IPS DF 6.9 (cell line): ENCODE data around the gene PTX4.
"Not testable (repeated sequence)": the region's sequence is repeated elsewhere in the genome, so short reads cannot be mapped to it uniquely, and the experiment has no call there.

Experiments
- DNase-seq: peaks from one replicate; pipeline ENCODE4 v3.0.0-alpha.2; 2013; ENCODE audit warnings: low read depth, low spot score
- H3K27ac ChIP-seq: one replicate; pipeline ENCODE4 v1.5.1; 2013; ENCODE audit warnings: low read length, control low read depth
- H3K27me3 ChIP-seq: 2 replicates; pipeline ENCODE4 v1.6.1; 2013; ENCODE audit warnings: mild to moderate bottlenecking, low read length; ENCODE audit not compliant: control insufficient read depth, insufficient read depth
- H3K36me3 ChIP-seq: 2 replicates; pipeline ENCODE4 v1.6.1; 2013; ENCODE audit warnings: low read length; ENCODE audit not compliant: control insufficient read depth, insufficient read depth
- H3K4me1 ChIP-seq: 2 replicates; pipeline ENCODE4 v1.6.1; 2013; ENCODE audit warnings: low read length; ENCODE audit not compliant: control insufficient read depth, insufficient read depth
- H3K4me3 ChIP-seq: 2 replicates; pipeline ENCODE4 v1.5.1; 2013; ENCODE audit warnings: mild to moderate bottlenecking, low read length
- H3K9me3 ChIP-seq: 2 replicates; pipeline ENCODE4 v1.6.1; 2013; ENCODE audit warnings: low read length, inconsistent platforms; ENCODE audit not compliant: control insufficient read depth, insufficient read depth
- WGBS: extraction: QIAGEN DNeasy Blood & Tissue Kit; methylation state at CpG from one replicate; pipeline ENCODE4 v1.1.7; 2013; ENCODE audit warnings: mixed read lengths, missing lambda C conversion rate; ENCODE audit not compliant: insufficient read length, insufficient coverage; 5-methylcytosine and 5-hydroxymethylcytosine counted together

The PTX4 gene

DNA sequence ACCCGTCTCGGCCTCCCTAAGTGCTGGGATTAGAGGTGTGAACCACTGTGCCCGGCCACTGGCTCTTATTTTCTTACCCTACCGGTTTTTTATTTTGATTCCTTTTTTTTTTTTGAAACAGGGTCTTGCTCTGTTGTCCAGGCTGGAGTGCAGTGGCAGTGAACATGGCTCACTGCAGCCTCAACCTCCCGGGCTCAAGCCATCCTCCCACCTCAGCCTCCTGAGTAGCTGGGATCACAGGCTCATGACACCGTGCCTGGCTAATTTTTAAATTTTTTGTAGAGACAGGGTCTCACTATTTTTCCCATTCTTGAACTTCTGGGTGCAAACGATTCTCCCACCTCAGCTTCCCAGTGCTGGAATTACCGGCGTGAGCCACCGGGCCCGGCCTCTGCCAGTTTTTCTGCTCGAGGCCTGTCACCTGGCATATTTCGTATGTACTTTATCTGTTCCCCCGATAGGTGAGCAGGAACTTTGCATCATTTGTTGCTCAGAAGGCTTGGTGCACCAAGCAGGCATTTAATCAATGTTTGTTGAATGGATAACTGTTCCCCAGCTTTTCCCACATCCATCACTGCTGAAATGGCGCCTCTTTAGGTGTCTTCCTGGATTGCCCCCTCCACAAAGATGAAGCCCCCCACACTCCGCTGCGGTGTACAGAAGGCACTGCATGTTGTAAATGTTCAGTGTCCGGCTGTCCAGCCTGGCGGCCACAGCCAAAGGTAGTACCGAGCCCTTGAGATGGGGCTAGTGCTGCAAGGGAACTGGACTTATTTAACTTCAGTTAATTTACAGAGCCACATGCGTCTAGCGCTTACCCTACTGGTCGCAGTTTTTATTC, 3.6 kb upstream of the PTX4 start:
- H3K4me1 ChIP-seq, result no peaks in the 10 kb centered on the region
- DNase-seq, result no peak
- peaks cover 25% of the 10 kb centered on the region for H3K36me3 ChIP-seq
- H3K4me3 ChIP-seq, result peak overlapping the region; percentile 54; the same call in 1 of the 2 replicates
- no peak overlapping the region for H3K27ac ChIP-seq
- H3K9me3 ChIP-seq, result no peaks in the 10 kb centered on the region
- no peaks in the 10 kb centered on the region for H3K27me3 ChIP-seq
- no CpG with 5 or more reads among the region's 23 CpGs for WGBS

- Histone ChIP-seq H3K36me3 (peaks cover 17% of the 10 kb centered on the region), H3K4me3 (no peak overlapping the region), H3K4me1 (no peaks in the 10 kb centered on the region), H3K9me3 (no peaks in the 10 kb centered on the region), H3K27me3 (no peaks in the 10 kb centered on the region), H3K27ac (no peak overlapping the region)
- WGBS, result no CpG with 5 or more reads among the region's 12 CpGs
- no peak for DNase-seq
Observed at GRCh38 chr16:1491327-1491726, 2.6 kb upstream of the PTX4 start.

GRCh38 chr16:1489077-1489476, 333 bp upstream of the PTX4 start:
- DNase-seq, result no peak
- Histone ChIP-seq H3K27me3 (no peaks in the 10 kb centered on the region), H3K36me3 (no peaks in the 10 kb centered on the region; the same call in 1 of the 2 replicates), H3K27ac (no peak overlapping the region), H3K4me3 (no peak overlapping the region), H3K4me1 (no peaks in the 10 kb centered on the region), H3K9me3 (no peaks in the 10 kb centered on the region)
- WGBS, result no CpG with 5 or more reads among the region's 12 CpGs

DNA sequence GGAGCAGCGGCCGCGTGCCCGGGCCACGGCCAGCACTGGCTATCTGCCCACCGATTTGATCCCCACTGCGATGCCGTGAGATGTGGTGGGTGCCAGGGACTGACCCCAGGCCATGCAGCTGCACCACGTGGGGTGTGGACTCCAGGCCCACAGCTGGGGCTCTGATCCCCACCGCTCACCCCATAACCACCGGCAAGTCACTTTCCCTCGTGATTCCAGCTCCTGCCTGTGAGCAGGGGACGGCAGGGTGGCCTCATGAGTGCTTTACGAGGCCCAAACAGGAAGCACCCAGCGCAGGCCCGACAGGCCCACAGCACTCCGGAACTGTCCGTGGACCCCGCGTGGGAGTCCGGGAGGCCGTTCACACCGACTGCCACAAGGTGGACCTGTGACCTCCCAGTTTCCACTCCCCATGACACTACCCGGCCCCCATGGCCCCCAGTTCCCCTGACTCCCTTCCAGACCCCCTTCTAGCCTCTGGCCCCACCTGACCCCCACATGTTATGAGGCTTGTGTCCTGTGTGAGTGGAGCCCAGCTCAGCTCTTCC, 616 bp downstream of the PTX4 start:
- Histone ChIP-seq H3K9me3 (no peaks in the 10 kb centered on the region), H3K4me1 (no peaks in the 10 kb centered on the region), H3K4me3 (no peak overlapping the region), H3K27ac (no peak overlapping the region), H3K27me3 (no peaks in the 10 kb centered on the region), H3K36me3 (no peaks in the 10 kb centered on the region)
- no peak for DNase-seq
- no CpG with 5 or more reads among the region's 24 CpGs for WGBS

DNA sequence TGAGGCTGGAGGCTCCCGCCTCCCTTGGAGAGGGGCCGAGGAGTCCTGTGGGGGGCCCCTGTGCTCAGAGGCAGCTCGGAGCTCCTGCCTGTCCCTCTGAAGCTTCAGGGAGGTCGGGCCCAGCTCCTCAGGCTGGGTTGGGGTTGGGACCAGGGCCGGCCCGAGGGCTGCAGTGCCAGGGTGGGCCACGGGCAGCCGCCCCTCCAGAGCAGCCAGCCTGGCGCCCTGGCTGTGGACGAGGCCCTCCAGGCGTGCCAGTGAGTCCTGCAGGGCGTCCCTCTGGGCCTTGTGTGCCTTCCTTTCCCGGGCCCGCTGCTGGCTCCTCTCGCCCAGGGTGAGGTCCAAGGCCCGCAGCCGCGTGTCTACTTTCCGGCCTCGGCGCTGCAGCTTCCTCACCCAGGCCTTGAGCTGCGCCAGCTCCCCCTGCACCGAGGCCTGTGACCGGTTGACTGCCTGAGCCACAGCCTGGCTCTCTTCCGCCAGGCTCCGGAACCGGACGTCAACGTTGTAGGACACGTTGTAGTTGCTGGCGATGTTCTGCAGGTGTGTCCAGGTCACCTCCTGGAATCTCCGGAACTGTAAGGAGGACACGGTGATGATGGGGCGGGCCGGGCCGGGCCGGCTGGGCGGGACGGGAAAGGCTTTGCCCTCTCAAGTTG, 1.2 kb downstream of the PTX4 start:
- no peak for DNase-seq
- no peaks in the 10 kb centered on the region for H3K27me3 ChIP-seq
- no peak overlapping the region for H3K4me3 ChIP-seq
- H3K36me3 ChIP-seq, result no peaks in the 10 kb centered on the region
- H3K4me1 ChIP-seq, result no peaks in the 10 kb centered on the region
- no peak overlapping the region for H3K27ac ChIP-seq
- WGBS, result no CpG with 5 or more reads among the region's 39 CpGs
- H3K9me3 ChIP-seq, result no peaks in the 10 kb centered on the region

DNA sequence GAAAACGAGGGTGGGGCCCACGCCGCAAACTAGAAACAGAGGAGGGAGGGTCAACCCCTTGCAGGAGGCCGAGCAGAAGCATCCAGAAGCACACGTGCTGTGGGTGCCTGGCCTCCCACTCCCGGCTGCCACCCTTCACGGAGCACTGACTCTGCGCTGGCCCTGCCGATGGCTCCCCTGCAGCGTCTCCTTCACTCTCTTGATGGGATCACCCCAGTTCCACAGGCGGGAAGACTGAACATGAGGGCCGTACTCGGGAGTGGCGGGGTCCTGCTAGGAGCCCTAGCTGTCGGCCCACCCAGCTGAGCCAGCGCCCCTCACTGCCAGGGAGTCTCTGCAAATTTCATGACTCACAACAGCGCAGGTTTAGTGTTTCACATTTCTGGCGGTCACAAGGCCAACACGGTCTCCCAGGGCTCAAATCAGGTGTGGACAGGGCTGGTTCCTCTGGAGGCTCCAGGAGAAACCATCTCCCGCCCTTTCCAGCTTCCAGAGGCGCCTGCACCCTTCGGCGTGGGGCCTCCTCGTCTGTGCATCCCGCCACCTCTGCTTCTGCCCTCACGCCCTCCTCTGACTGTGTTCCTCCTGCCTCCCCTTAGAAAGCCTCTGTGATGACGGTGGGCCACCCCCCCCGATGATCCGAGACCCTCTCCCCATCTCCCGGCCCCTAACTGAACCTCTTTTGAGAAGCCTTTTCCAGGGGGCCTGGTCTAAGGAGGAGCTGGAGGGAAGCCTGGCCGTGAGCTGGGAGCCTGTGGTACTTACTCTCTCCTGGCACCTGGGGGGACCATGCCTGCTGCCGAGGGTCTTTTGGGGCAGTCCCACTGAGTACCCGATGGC, 2.0 kb downstream of the PTX4 start:
- Histone ChIP-seq H3K36me3 (no peaks in the 10 kb centered on the region), H3K27me3 (no peaks in the 10 kb centered on the region), H3K4me3 (no peak overlapping the region), H3K9me3 (no peaks in the 10 kb centered on the region), H3K27ac (no peak overlapping the region), H3K4me1 (no peaks in the 10 kb centered on the region)
- DNase-seq, result no peak
- no CpG with 5 or more reads among the region's 33 CpGs for WGBS

- no peak for DNase-seq
- Histone ChIP-seq H3K27ac (no peak overlapping the region), H3K27me3 (no peaks in the 10 kb centered on the region)
Observed at GRCh38 chr16:1485847-1486496, 2.8 kb downstream of the PTX4 start.

DNA sequence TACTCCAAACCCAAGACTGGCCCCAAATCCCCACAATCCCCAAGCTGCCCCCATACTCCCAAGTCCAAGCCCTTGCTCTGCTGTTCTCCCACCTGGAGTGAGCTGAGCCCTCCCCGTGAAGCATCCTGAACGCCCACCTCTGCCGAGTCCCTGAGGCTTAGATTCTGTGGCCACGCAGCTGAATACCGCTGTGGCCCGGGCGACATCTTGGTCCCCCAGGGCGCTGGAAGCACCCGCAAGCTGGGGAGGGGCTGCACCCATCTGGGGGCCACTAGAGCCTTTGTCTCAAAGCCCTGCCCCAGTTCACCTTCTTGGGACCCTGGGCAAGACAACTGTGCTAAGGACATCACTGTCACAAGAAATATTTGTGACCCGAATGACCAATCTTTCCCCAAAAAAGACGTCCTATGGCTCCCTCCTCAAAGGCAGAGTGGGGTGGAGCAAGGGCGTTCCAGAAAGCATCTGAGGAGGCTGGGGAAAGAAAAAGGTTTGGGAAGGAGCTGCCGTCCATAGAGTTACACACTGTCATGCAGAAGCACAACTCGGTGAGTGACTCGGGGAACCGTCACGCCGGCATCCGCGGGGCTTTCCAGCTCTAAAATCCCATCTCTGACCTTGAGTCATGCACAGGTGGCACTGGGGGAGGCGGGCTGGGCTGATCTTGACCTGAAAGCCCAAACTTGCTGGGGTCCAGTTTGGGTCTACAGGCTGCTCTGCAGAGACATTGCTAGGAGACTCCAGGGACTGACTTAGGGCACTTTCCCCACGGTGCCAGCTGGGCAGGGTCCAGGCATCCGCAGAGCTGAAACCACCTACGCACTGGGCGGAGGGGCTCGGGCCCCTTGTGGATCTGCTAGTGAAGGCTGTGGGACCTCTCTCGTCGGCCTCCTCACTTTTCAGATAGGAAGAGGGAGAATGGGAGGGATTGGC, 6.6 kb downstream of the PTX4 start:
- Histone ChIP-seq H3K4me1 (no peaks in the 10 kb centered on the region), H3K36me3 (no peaks in the 10 kb centered on the region), H3K27ac (no peak overlapping the region), H3K4me3 (no peak overlapping the region), H3K9me3 (no peaks in the 10 kb centered on the region), H3K27me3 (no peaks in the 10 kb centered on the region)
- no CpG with 5 or more reads among the region's 28 CpGs for WGBS
- DNase-seq, result no peak

More at GRCh38 chr16:1485847-1486496, 2.8 kb downstream of the PTX4 start:
- WGBS, result no CpG with 5 or more reads among the region's 40 CpGs
- Histone ChIP-seq H3K4me3 (no peak overlapping the region), H3K36me3 (no peaks in the 10 kb centered on the region), H3K9me3 (no peaks in the 10 kb centered on the region), H3K4me1 (no peaks in the 10 kb centered on the region)

- not testable (repeated sequence) for H3K36me3 ChIP-seq, H3K4me1 ChIP-seq, DNase-seq, H3K27ac ChIP-seq, H3K9me3 ChIP-seq, H3K27me3 ChIP-seq, H3K4me3 ChIP-seq
- WGBS, result no CpG with 5 or more reads among the region's 9 CpGs
Observed at GRCh38 chr16:1478937-1479336, 9.8 kb downstream of the PTX4 start.
